ENCODE results near the gene EFNA3. TPM values are rescaled to one million over a fixed set of nuclear protein-coding genes. Genes with fewer than 3 reads are reported as not detected.
A peak's percentile ranks its signal among the peaks of the same experiment; 100 is the strongest.

EFNA3 gene
- total RNA-seq, 1 donor from 2014 or later = 9.6 TPM

GRCh38 chr1:155093911-155094621 is 15.4 kb downstream of the EFNA3 start:
- no peak for DNase-seq (ENCODE audit: low spot score)
- Mint-ChIP-seq H3K27ac (ENCODE audit: unreplicated experiment) (no peak overlapping the region), H3K27me3 (ENCODE audit: unreplicated experiment) (peaks cover 10% of the 10 kb centered on the region), H3K9me3 (ENCODE audit: unreplicated experiment) (no peaks in the 10 kb centered on the region), H3K4me3 (ENCODE audit: unreplicated experiment) (no peak overlapping the region), H3K4me1 (ENCODE audit: unreplicated experiment) (peaks cover 23% of the 10 kb centered on the region), H3K36me3 (ENCODE audit: low read depth, unreplicated experiment) (peaks cover 5% of the 10 kb centered on the region)
- TF ChIP-seq CTCF (IDR thresholded peaks at IDR 0.05; ENCODE audit: unreplicated experiment) = no peak

GRCh38 chr1:155094622-155094948 is 15.9 kb downstream of the EFNA3 start:
- no peak for TF ChIP-seq CTCF (IDR thresholded peaks at IDR 0.05; ENCODE audit: unreplicated experiment)
- no peak overlapping the region for H3K27ac Mint-ChIP-seq (ENCODE audit: unreplicated experiment)
- no peaks in the 10 kb centered on the region for H3K9me3 Mint-ChIP-seq (ENCODE audit: unreplicated experiment)
- peak overlapping the region; percentile 39 for H3K4me3 Mint-ChIP-seq (ENCODE audit: unreplicated experiment)
- peaks cover 5% of the 10 kb centered on the region for H3K36me3 Mint-ChIP-seq (ENCODE audit: low read depth, unreplicated experiment)
- no peak for DNase-seq (ENCODE audit: low spot score)
- H3K4me1 Mint-ChIP-seq (ENCODE audit: unreplicated experiment) = peaks cover 23% of the 10 kb centered on the region
- peaks cover 10% of the 10 kb centered on the region for H3K27me3 Mint-ChIP-seq (ENCODE audit: unreplicated experiment)

- no peak overlapping the region for H3K4me3 Mint-ChIP-seq (ENCODE audit: unreplicated experiment)
- H3K9me3 Mint-ChIP-seq (ENCODE audit: unreplicated experiment) = no peaks in the 10 kb centered on the region
- H3K4me1 Mint-ChIP-seq (ENCODE audit: unreplicated experiment) = peaks cover 5% of the 10 kb centered on the region
- TF ChIP-seq CTCF (IDR thresholded peaks at IDR 0.05; ENCODE audit: unreplicated experiment) = no peak
- H3K27ac Mint-ChIP-seq (ENCODE audit: unreplicated experiment) = no peak overlapping the region
- peaks cover 3% of the 10 kb centered on the region for H3K27me3 Mint-ChIP-seq (ENCODE audit: unreplicated experiment)
- DNase-seq (ENCODE audit: low spot score) = no peak
- H3K36me3 Mint-ChIP-seq (ENCODE audit: low read depth, unreplicated experiment) = no peaks in the 10 kb centered on the region
Measured at GRCh38 chr1:155099331-155099730, 20.7 kb downstream of the EFNA3 start.

- DNase-seq (ENCODE audit: low spot score) = no peak
- TF ChIP-seq CTCF (IDR thresholded peaks at IDR 0.05; ENCODE audit: unreplicated experiment) = no peak
Measured at GRCh38 chr1:155103325-155103724, 24.7 kb downstream of the EFNA3 start.

GRCh38 chr1:155104605-155105534 is 26.2 kb downstream of the EFNA3 start:
- no peaks in the 10 kb centered on the region for H3K9me3 Mint-ChIP-seq (ENCODE audit: unreplicated experiment)
- no peak for DNase-seq (ENCODE audit: low spot score)
- no peaks in the 10 kb centered on the region for H3K36me3 Mint-ChIP-seq (ENCODE audit: low read depth, unreplicated experiment)
- peaks cover 7% of the 10 kb centered on the region for H3K27me3 Mint-ChIP-seq (ENCODE audit: unreplicated experiment)
- peaks cover 21% of the 10 kb centered on the region for H3K4me1 Mint-ChIP-seq (ENCODE audit: unreplicated experiment)
- H3K27ac Mint-ChIP-seq (ENCODE audit: unreplicated experiment) = peak overlapping the region; percentile 59
- no peak for TF ChIP-seq CTCF (IDR thresholded peaks at IDR 0.05; ENCODE audit: unreplicated experiment)
- H3K4me3 Mint-ChIP-seq (ENCODE audit: unreplicated experiment) = no peak overlapping the region

More at GRCh38 chr1:155103325-155103724, 24.7 kb downstream of the EFNA3 start:
- H3K4me1 Mint-ChIP-seq (ENCODE audit: unreplicated experiment) = peaks cover 17% of the 10 kb centered on the region
- H3K27me3 Mint-ChIP-seq (ENCODE audit: unreplicated experiment) = peaks cover 5% of the 10 kb centered on the region
- no peak overlapping the region for H3K4me3 Mint-ChIP-seq (ENCODE audit: unreplicated experiment)
- H3K9me3 Mint-ChIP-seq (ENCODE audit: unreplicated experiment) = no peaks in the 10 kb centered on the region
- H3K27ac Mint-ChIP-seq (ENCODE audit: unreplicated experiment) = no peak overlapping the region
- H3K36me3 Mint-ChIP-seq (ENCODE audit: low read depth, unreplicated experiment) = no peaks in the 10 kb centered on the region
